Stimulated activated CD4-positive, alpha-beta T cell treated with anti-CD3 and anti-CD28 coated beads, Interleukin-15, amount 100 ng/mL, for 48 hours (primary cell): ENCODE data around the gene KDM5A.
"Not testable (repeated sequence)": the region's sequence is repeated elsewhere in the genome, so short reads cannot be mapped to it uniquely, and the experiment has no call there.

Experiments used
- DNase-seq, 2 donors: peaks; one replicate each; pipeline ENCODE4 v3.0.0-alpha.2; 2020; ENCODE audit warnings: low read depth in 2 of 2

The KDM5A gene

GRCh38 chr12:238736-239398, 150.3 kb downstream of the KDM5A start:
- no peak for DNase-seq

- no peak for DNase-seq
Observed at GRCh38 chr12:238116-238515, 151.0 kb downstream of the KDM5A start.

GRCh38 chr12:237026-237815, 151.9 kb downstream of the KDM5A start:
- no peak for DNase-seq

GRCh38 chr12:236445-236844, 152.7 kb downstream of the KDM5A start:
- no peak for DNase-seq

- not testable (repeated sequence) for DNase-seq
Observed at GRCh38 chr12:235967-236366, 153.2 kb downstream of the KDM5A start.

- no peak for DNase-seq
Observed at GRCh38 chr12:234891-235415, 154.2 kb downstream of the KDM5A start.

- DNase-seq = no peak
Observed at GRCh38 chr12:234019-234418, 155.1 kb downstream of the KDM5A start.

- DNase-seq = no peak
Observed at GRCh38 chr12:233615-233968, 155.5 kb downstream of the KDM5A start.

GRCh38 chr12:232731-233614, 156.1 kb downstream of the KDM5A start:
- DNase-seq = no peak

- no peak for DNase-seq
Observed at GRCh38 chr12:230925-231671, 158.0 kb downstream of the KDM5A start.
